Calu3 (cell line): ENCODE data around the gene NRCAM. TPM values are rescaled to one million over a fixed set of nuclear protein-coding genes. Genes with fewer than 3 reads are reported as not detected.

Experiments used
- BruUV-seq: library from RNA; stranded (reverse); fragments of 400-500 nt; replicated peaks from 2 replicates; lab custom pipeline; 2021; lab: Mats Ljungman, UMichigan
- CTCF ChIA-PET: fragments of 300-600 bp; sonication (Branson Sonifier 250); formaldehyde crosslinking; loops from one replicate; lab custom pipeline; 2022; ENCODE audit warnings: antibody characterized with exemption; lab: Charles Lee
- DNase-seq: peaks from one replicate; pipeline ENCODE4 v3.0.0; 2022
- H3K27ac Mint-ChIP-seq: one replicate; pipeline ENCODE4 v1.8.0; 2022; ENCODE audit warnings: mixed read lengths; ENCODE audit not compliant: unreplicated experiment
- H3K27me3 Mint-ChIP-seq: one replicate; pipeline ENCODE4 v1.8.0; 2022; ENCODE audit warnings: mixed read lengths; ENCODE audit not compliant: unreplicated experiment
- H3K36me3 Mint-ChIP-seq: one replicate; pipeline ENCODE4 v1.8.0; 2022; ENCODE audit warnings: mild to moderate bottlenecking, moderate library complexity, mixed read lengths; ENCODE audit not compliant: insufficient read depth, unreplicated experiment
- H3K4me1 Mint-ChIP-seq: one replicate; pipeline ENCODE4 v1.8.0; 2022; ENCODE audit warnings: mild to moderate bottlenecking, low read depth, mixed read lengths; ENCODE audit not compliant: unreplicated experiment
- H3K4me3 Mint-ChIP-seq: one replicate; pipeline ENCODE4 v1.8.0; 2022; ENCODE audit warnings: mild to moderate bottlenecking, low read depth, moderate library complexity, mixed read lengths; ENCODE audit not compliant: unreplicated experiment
- H3K9me3 Mint-ChIP-seq: one replicate; pipeline ENCODE4 v1.8.0; 2022; ENCODE audit warnings: low read depth, mixed read lengths; ENCODE audit not compliant: unreplicated experiment
- CTCF ChIP-seq: fragments of 200-600 bp; IDR thresholded peaks from one replicate; pipeline ENCODE4 v1.8.0; 2022; ENCODE audit warnings: antibody characterized with exemption; ENCODE audit not compliant: unreplicated experiment
- intact Hi-C: fragments of 100-400 bp; cut with micrococcal nuclease; formaldehyde crosslinking; loops from one replicate; pipeline ENCODE4 v1.10.0; 2022; ENCODE audit not compliant: unreplicated experiment
- total RNA-seq: library from RNA; stranded (reverse); gene quantifications from 2 replicates; pipeline ENCODE4 v1.2.3, GENCODE V29; 2022

The NRCAM gene
- total RNA-seq, 1 experiment from 2014 or later, result 15.0 TPM

GRCh38 chr7:108291791-108292440 lies 164.3 kb downstream of the NRCAM start:
- no peak for DNase-seq
- BruUV-seq, result no TSS peak
- Mint-ChIP-seq H3K4me3 (no peak overlapping the region), H3K27me3 (no peaks in the 10 kb centered on the region), H3K27ac (no peak overlapping the region), H3K9me3 (no peaks in the 10 kb centered on the region), H3K4me1 (peaks cover 25% of the 10 kb centered on the region), H3K36me3 (no peaks in the 10 kb centered on the region)
- CTCF ChIA-PET, result no interaction called here
- TF ChIP-seq CTCF, result no peak
- intact Hi-C loops, result no loop called here

- H3K4me1 Mint-ChIP-seq, result peaks cover 20% of the 10 kb centered on the region
- no peak overlapping the region for H3K27ac Mint-ChIP-seq
- H3K4me3 Mint-ChIP-seq, result no peak overlapping the region
- H3K27me3 Mint-ChIP-seq, result no peaks in the 10 kb centered on the region
- no peak for TF ChIP-seq CTCF
- H3K36me3 Mint-ChIP-seq, result no peaks in the 10 kb centered on the region
- DNase-seq, result no peak
- CTCF ChIA-PET, result no interaction called here
- no TSS peak for BruUV-seq
- H3K9me3 Mint-ChIP-seq, result no peaks in the 10 kb centered on the region
- intact Hi-C loops, result no loop called here
Observed at GRCh38 chr7:108291152-108291508, 165.1 kb downstream of the NRCAM start.

- Mint-ChIP-seq H3K4me1 (peaks cover 15% of the 10 kb centered on the region), H3K4me3 (no peak overlapping the region), H3K36me3 (no peaks in the 10 kb centered on the region), H3K27me3 (no peaks in the 10 kb centered on the region), H3K27ac (no peak overlapping the region), H3K9me3 (no peaks in the 10 kb centered on the region)
- TF ChIP-seq CTCF, result no peak
- CTCF ChIA-PET, result no interaction called here
- BruUV-seq, result no TSS peak
- DNase-seq, result no peak
- intact Hi-C loops, result no loop called here
Observed at GRCh38 chr7:108290459-108291151, 165.6 kb downstream of the NRCAM start.

- CTCF ChIA-PET, result no interaction called here
- no peak for DNase-seq
- no TSS peak for BruUV-seq
- Mint-ChIP-seq H3K4me3 (no peak overlapping the region), H3K9me3 (no peaks in the 10 kb centered on the region), H3K4me1 (peaks cover 14% of the 10 kb centered on the region), H3K27me3 (no peaks in the 10 kb centered on the region), H3K36me3 (no peaks in the 10 kb centered on the region), H3K27ac (no peak overlapping the region)
- intact Hi-C loops, result no loop called here
- no peak for TF ChIP-seq CTCF
Observed at GRCh38 chr7:108289852-108290251, 166.4 kb downstream of the NRCAM start.
